ENCODE results near the gene NREP.
"Not testable (repeated sequence)": the region's sequence is repeated elsewhere in the genome, so short reads cannot be mapped to it uniquely, and the experiment has no call there.

NREP gene

GRCh38 chr5:111739416-111739815 lies 17.6 kb downstream of the NREP start:
- no peak for DNase-seq (ENCODE audit: low read depth in 2 of 2)

- DNase-seq (ENCODE audit: low read depth in 2 of 2) = no peak
Observed at GRCh38 chr5:111738118-111738517, 18.9 kb downstream of the NREP start.

GRCh38 chr5:111737716-111738115 lies 19.3 kb downstream of the NREP start:
- DNase-seq (ENCODE audit: low read depth in 2 of 2) = no peak

GRCh38 chr5:111735583-111736270 lies 21.3 kb downstream of the NREP start:
- DNase-seq (ENCODE audit: low read depth in 2 of 2) = peak in 1 of 2 donors; percentile 19

- DNase-seq (ENCODE audit: low read depth in 2 of 2) = no peak
Observed at GRCh38 chr5:111734597-111734996, 22.4 kb downstream of the NREP start.

GRCh38 chr5:111734013-111734412 lies 23.0 kb downstream of the NREP start:
- DNase-seq (ENCODE audit: low read depth in 2 of 2) = no peak

- no peak for DNase-seq (ENCODE audit: low read depth in 2 of 2)
Observed at GRCh38 chr5:111733571-111733970, 23.4 kb downstream of the NREP start.

- DNase-seq (ENCODE audit: low read depth in 2 of 2) = no peak
Observed at GRCh38 chr5:111731638-111732037, 25.4 kb downstream of the NREP start.

- no peak for DNase-seq (ENCODE audit: low read depth in 2 of 2)
Observed at GRCh38 chr5:111730659-111731382, 26.2 kb downstream of the NREP start.

- no peak for DNase-seq (ENCODE audit: low read depth in 2 of 2)
Observed at GRCh38 chr5:111728941-111729340, 28.1 kb downstream of the NREP start.

GRCh38 chr5:111726986-111727385 lies 30.0 kb downstream of the NREP start:
- no peak for DNase-seq (ENCODE audit: low read depth in 2 of 2)

GRCh38 chr5:111722140-111722539 lies 34.9 kb downstream of the NREP start:
- DNase-seq (ENCODE audit: low read depth in 2 of 2) = no peak

GRCh38 chr5:111720333-111720890 lies 36.6 kb downstream of the NREP start:
- no peak for DNase-seq (ENCODE audit: low read depth in 2 of 2)

- DNase-seq (ENCODE audit: low read depth in 2 of 2) = no peak
Observed at GRCh38 chr5:111719773-111720172, 37.2 kb downstream of the NREP start.

- DNase-seq (ENCODE audit: low read depth in 2 of 2) = not testable (repeated sequence)
Observed at GRCh38 chr5:111716789-111717188, 40.2 kb downstream of the NREP start.

- no peak for DNase-seq (ENCODE audit: low read depth in 2 of 2)
Observed at GRCh38 chr5:111707630-111708164, 49.3 kb downstream of the NREP start.

- no peak for DNase-seq (ENCODE audit: low read depth in 2 of 2)
Observed at GRCh38 chr5:111706345-111706744, 50.6 kb downstream of the NREP start.

GRCh38 chr5:111704452-111705085 lies 52.4 kb downstream of the NREP start:
- no peak for DNase-seq (ENCODE audit: low read depth in 2 of 2)

- DNase-seq (ENCODE audit: low read depth in 2 of 2) = no peak
Observed at GRCh38 chr5:111703662-111704061, 53.3 kb downstream of the NREP start.

- no peak for DNase-seq (ENCODE audit: low read depth in 2 of 2)
Observed at GRCh38 chr5:111699976-111700375, 57.0 kb downstream of the NREP start.

GRCh38 chr5:111699324-111699723 lies 57.7 kb downstream of the NREP start:
- no peak for DNase-seq (ENCODE audit: low read depth in 2 of 2)

All from activated CD4-positive, alpha-beta T cell treated with anti-CD3 and anti-CD28 coated beads for 24 hours (primary cell).